Calu3 (cell line): ENCODE measurements around the gene DAO. TPM values are rescaled to one million over a fixed set of nuclear protein-coding genes. Genes with fewer than 3 reads are reported as not detected.

ENCODE experiments used
- BruUV-seq: library from RNA; stranded (reverse); fragments of 400-500 nt; replicated peaks from 2 replicates; lab custom pipeline; 2021; lab: Mats Ljungman, UMichigan
- CTCF ChIA-PET: fragments of 300-600 bp; sonication (Branson Sonifier 250); formaldehyde crosslinking; loops from one replicate; lab custom pipeline; 2022; ENCODE audit warnings: antibody characterized with exemption; lab: Charles Lee
- DNase-seq: peaks from one replicate; pipeline ENCODE4 v3.0.0; 2022
- H3K27ac Mint-ChIP-seq: one replicate; pipeline ENCODE4 v1.8.0; 2022; ENCODE audit warnings: mixed read lengths; ENCODE audit not compliant: unreplicated experiment
- H3K27me3 Mint-ChIP-seq: one replicate; pipeline ENCODE4 v1.8.0; 2022; ENCODE audit warnings: mixed read lengths; ENCODE audit not compliant: unreplicated experiment
- H3K36me3 Mint-ChIP-seq: one replicate; pipeline ENCODE4 v1.8.0; 2022; ENCODE audit warnings: mild to moderate bottlenecking, moderate library complexity, mixed read lengths; ENCODE audit not compliant: insufficient read depth, unreplicated experiment
- H3K4me1 Mint-ChIP-seq: one replicate; pipeline ENCODE4 v1.8.0; 2022; ENCODE audit warnings: mild to moderate bottlenecking, low read depth, mixed read lengths; ENCODE audit not compliant: unreplicated experiment
- H3K4me3 Mint-ChIP-seq: one replicate; pipeline ENCODE4 v1.8.0; 2022; ENCODE audit warnings: mild to moderate bottlenecking, low read depth, moderate library complexity, mixed read lengths; ENCODE audit not compliant: unreplicated experiment
- H3K9me3 Mint-ChIP-seq: one replicate; pipeline ENCODE4 v1.8.0; 2022; ENCODE audit warnings: low read depth, mixed read lengths; ENCODE audit not compliant: unreplicated experiment
- intact Hi-C: fragments of 100-400 bp; cut with micrococcal nuclease; formaldehyde crosslinking; loops from one replicate; pipeline ENCODE4 v1.10.0; 2022; ENCODE audit not compliant: unreplicated experiment
- total RNA-seq: library from RNA; stranded (reverse); gene quantifications from 2 replicates; pipeline ENCODE4 v1.2.3, GENCODE V29; 2022
- TF ChIP-seq, protein P1 (sequence below): fragments of 200-600 bp; IDR thresholded peaks from one replicate; pipeline ENCODE4 v1.8.0; 2022; ENCODE audit warnings: antibody characterized with exemption; ENCODE audit not compliant: unreplicated experiment

Gene DAO
- total RNA-seq, 1 experiment from 2014 or later: not detected

GRCh38 chr12:108930756-108931155 lies 50.9 kb downstream of the DAO start:
- TF ChIP-seq, protein P1, sequence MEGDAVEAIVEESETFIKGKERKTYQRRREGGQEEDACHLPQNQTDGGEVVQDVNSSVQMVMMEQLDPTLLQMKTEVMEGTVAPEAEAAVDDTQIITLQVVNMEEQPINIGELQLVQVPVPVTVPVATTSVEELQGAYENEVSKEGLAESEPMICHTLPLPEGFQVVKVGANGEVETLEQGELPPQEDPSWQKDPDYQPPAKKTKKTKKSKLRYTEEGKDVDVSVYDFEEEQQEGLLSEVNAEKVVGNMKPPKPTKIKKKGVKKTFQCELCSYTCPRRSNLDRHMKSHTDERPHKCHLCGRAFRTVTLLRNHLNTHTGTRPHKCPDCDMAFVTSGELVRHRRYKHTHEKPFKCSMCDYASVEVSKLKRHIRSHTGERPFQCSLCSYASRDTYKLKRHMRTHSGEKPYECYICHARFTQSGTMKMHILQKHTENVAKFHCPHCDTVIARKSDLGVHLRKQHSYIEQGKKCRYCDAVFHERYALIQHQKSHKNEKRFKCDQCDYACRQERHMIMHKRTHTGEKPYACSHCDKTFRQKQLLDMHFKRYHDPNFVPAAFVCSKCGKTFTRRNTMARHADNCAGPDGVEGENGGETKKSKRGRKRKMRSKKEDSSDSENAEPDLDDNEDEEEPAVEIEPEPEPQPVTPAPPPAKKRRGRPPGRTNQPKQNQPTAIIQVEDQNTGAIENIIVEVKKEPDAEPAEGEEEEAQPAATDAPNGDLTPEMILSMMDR: no peak
- Mint-ChIP-seq H3K36me3 (no peaks in the 10 kb centered on the region), H3K4me3 (no peak overlapping the region), H3K9me3 (no peaks in the 10 kb centered on the region), H3K27ac (no peak overlapping the region), H3K4me1 (no peaks in the 10 kb centered on the region), H3K27me3 (peaks cover 47% of the 10 kb centered on the region)
- CTCF ChIA-PET: no interaction called here
- no peak for DNase-seq
- intact Hi-C loops: no loop called here
- BruUV-seq: no TSS peak

DNA sequence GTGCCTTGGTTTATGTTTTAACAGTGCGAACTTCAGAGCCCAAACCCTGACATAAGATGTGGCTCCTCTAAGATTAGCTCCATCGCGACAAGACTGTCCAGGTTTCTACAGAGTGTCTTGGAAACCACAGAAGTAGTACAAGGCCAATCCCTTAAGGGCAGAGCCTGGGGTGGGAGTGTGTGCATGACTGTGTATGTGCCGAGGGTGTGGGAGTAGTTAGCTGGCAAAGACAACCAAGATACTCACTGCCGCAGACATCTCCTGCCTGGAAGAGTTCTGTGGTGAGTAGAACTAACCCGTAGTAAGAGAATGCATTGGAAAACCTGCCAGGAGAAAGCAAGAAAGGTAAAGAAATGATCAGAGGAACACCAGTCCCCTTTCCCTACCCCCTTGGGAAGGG lies 54.1 kb downstream of the DAO start:
- TF ChIP-seq, protein P1: no peak
- no peak for DNase-seq
- BruUV-seq: no TSS peak
- no peaks in the 10 kb centered on the region for H3K9me3 Mint-ChIP-seq
- CTCF ChIA-PET: no interaction called here
- H3K36me3 Mint-ChIP-seq: no peaks in the 10 kb centered on the region
- H3K27ac Mint-ChIP-seq: no peak overlapping the region
- H3K4me1 Mint-ChIP-seq: no peaks in the 10 kb centered on the region
- peaks cover 65% of the 10 kb centered on the region for H3K27me3 Mint-ChIP-seq
- intact Hi-C loops: no loop called here
- no peak overlapping the region for H3K4me3 Mint-ChIP-seq

GRCh38 chr12:108935159-108935763 lies 55.4 kb downstream of the DAO start:
- Mint-ChIP-seq H3K4me1 (no peaks in the 10 kb centered on the region), H3K36me3 (no peaks in the 10 kb centered on the region), H3K27ac (no peak overlapping the region), H3K9me3 (no peaks in the 10 kb centered on the region), H3K27me3 (peaks cover 74% of the 10 kb centered on the region), H3K4me3 (no peak overlapping the region)
- TF ChIP-seq, protein P1: no peak
- no TSS peak for BruUV-seq
- no peak for DNase-seq
- CTCF ChIA-PET: no interaction called here
- intact Hi-C loops: loop anchor here (5.0 kb wide), 1 partner anchor 53 kb away; the partner anchor contains the start of gene DAO

GRCh38 chr12:108938247-108938924 lies 58.5 kb downstream of the DAO start:
- BruUV-seq: no TSS peak
- DNase-seq: no peak

More at GRCh38 chr12:108938247-108938924, 58.5 kb downstream of the DAO start:
- intact Hi-C loops: loop anchor here (5.0 kb wide), 1 partner anchor 56 kb away; the partner anchor contains the start of gene DAO
- CTCF ChIA-PET: no interaction called here
- H3K4me1 Mint-ChIP-seq: no peaks in the 10 kb centered on the region
- TF ChIP-seq, protein P1: no peak
- H3K36me3 Mint-ChIP-seq: no peaks in the 10 kb centered on the region
- no peak overlapping the region for H3K4me3 Mint-ChIP-seq
- H3K27ac Mint-ChIP-seq: no peak overlapping the region
- peaks cover 82% of the 10 kb centered on the region for H3K27me3 Mint-ChIP-seq
- no peaks in the 10 kb centered on the region for H3K9me3 Mint-ChIP-seq
